GM12878 (cell line): ENCODE measurements around the gene COA1. TPM values are rescaled to one million over a fixed set of nuclear protein-coding genes. Genes with fewer than 3 reads are reported as not detected.

ENCODE experiments used
- ATAC-seq: fragments of 200-7000 bp; cut with Tn5 transposase; 3 replicates; pipeline ENCODE4 v1.9.1; 2020; ENCODE audit warnings: mild to moderate bottlenecking, moderate library complexity
- BruUV-seq: library from RNA; stranded (reverse); fragments of 400-500 nt; replicated peaks from 2 replicates; lab custom pipeline; 2021; lab: Mats Ljungman, UMichigan
- CTCF ChIA-PET: fragments of 300-600 bp; sonication (Branson Sonifier 250); formaldehyde crosslinking; extraction: SDS; loops from one replicate; lab custom pipeline; 2021; ENCODE audit warnings: inconsistent platforms; lab: Yijun Ruan, JAX
- POLR2A ChIA-PET: fragments of 350-600 bp; formaldehyde crosslinking; extraction: SDS; loops from one replicate; lab custom pipeline; 2021; ENCODE audit warnings: inconsistent platforms; lab: Charles Lee
- RAD21 ChIA-PET: fragments of 300-600 bp; sonication (Branson Sonifier 250); formaldehyde crosslinking; loops from one replicate; lab custom pipeline; 2023; ENCODE audit warnings: antibody characterized with exemption; ENCODE audit not compliant: unreplicated experiment; lab: Charles Lee
- SMC1A ChIA-PET: fragments of 300-600 bp; sonication (Branson Sonifier 250); formaldehyde crosslinking; loops from one replicate; lab custom pipeline; 2023; ENCODE audit not compliant: unreplicated experiment, uncharacterized antibody; lab: Charles Lee
- DNase-seq: peaks from one replicate; pipeline ENCODE4 v3.0.0-alpha.2; 2011; ENCODE audit warnings: low read depth, low spot score
- FAIRE-seq: peaks from 3 replicates; lab custom pipeline; 2011; peaks lifted over from hg19 to GRCh38; lab: Jason Lieb, UNC
- H2AFZ ChIP-seq: 2 replicates; pipeline ENCODE4 v1.6.0; 2011; ENCODE audit warnings: low read depth, low read length, control low read depth; ENCODE audit not compliant: control insufficient read depth
- H3K27ac ChIP-seq: 2 replicates; pipeline ENCODE4 v1.5.1; 2011; ENCODE audit warnings: control low read depth; ENCODE audit not compliant: control insufficient read depth, insufficient read depth
- H3K27me3 ChIP-seq, 2 experiments: replicated peaks in 1 of 2; 2 replicates each; pipeline versions ENCODE4 v1.6.0 to v1.6.1; 2011; ENCODE audit warnings: low read length in 1 of 2; ENCODE audit not compliant: control insufficient read depth in 2 of 2, insufficient read depth in 2 of 2
- H3K36me3 ChIP-seq, 2 experiments: 2 replicates each; pipeline ENCODE4 v1.5.1; 2011; ENCODE audit warnings: low read length in 1 of 2; ENCODE audit not compliant: control insufficient read depth in 2 of 2, insufficient read depth in 2 of 2
- H3K4me1 ChIP-seq: 2 replicates; pipeline ENCODE4 v1.6.1; 2011; ENCODE audit warnings: mild to moderate bottlenecking, low read length, moderate library complexity, mixed read lengths; ENCODE audit not compliant: control insufficient read depth, insufficient read depth
- H3K4me2 ChIP-seq: 2 replicates; pipeline ENCODE4 v1.6.0; 2011; ENCODE audit warnings: control low read depth; ENCODE audit not compliant: control insufficient read depth, insufficient read depth
- H3K4me3 ChIP-seq: fragments of 200-600 bp; sonication (generic); 2 replicates; pipeline ENCODE4 v1.5.1; 2016
- H3K79me2 ChIP-seq: 2 replicates; pipeline ENCODE4 v1.6.0; 2011; ENCODE audit warnings: low read length; ENCODE audit not compliant: control insufficient read depth, insufficient read depth
- H3K9ac ChIP-seq: 2 replicates; pipeline ENCODE4 v1.8.0; 2011; ENCODE audit warnings: low read length, control low read depth, mixed read lengths; ENCODE audit not compliant: control insufficient read depth, insufficient read depth
- H3K9me3 ChIP-seq: replicated peaks from 3 replicates; pipeline ENCODE4 v1.5.1; 2011; ENCODE audit warnings: mild to moderate bottlenecking, low read length; ENCODE audit not compliant: control insufficient read depth, insufficient read depth
- H4K20me1 ChIP-seq: 2 replicates; pipeline ENCODE4 v1.6.0; 2011; ENCODE audit not compliant: control insufficient read depth, insufficient read depth
- ASH2L ChIP-seq: fragments of 300-600, 200-600 bp; sonication (generic); IDR thresholded peaks from 2 replicates; pipeline ENCODE4 v1.6.1; 2017; ENCODE audit warnings: low read depth, mild to moderate bottlenecking, borderline replicate concordance
- EZH2 ChIP-seq: IDR thresholded peaks from 2 replicates; pipeline ENCODE4 v1.6.1; 2012; ENCODE audit warnings: low read depth, mild to moderate bottlenecking, control low read depth, inconsistent platforms, low read length, borderline replicate concordance; ENCODE audit not compliant: control insufficient read depth
- NFXL1 ChIP-seq: fragments of 450-650 bp; IDR thresholded peaks from 2 replicates; pipeline ENCODE4 v1.6.1; 2017; ENCODE audit warnings: antibody characterized with exemption, mild to moderate bottlenecking, borderline replicate concordance
- SMC3 ChIP-seq: IDR thresholded peaks from 2 replicates; pipeline ENCODE4 v1.6.1; 2011; ENCODE audit warnings: low read length, improper control_type of control experiment, borderline replicate concordance
- ZNF384 ChIP-seq: IDR thresholded peaks from 2 replicates; pipeline ENCODE4 v1.6.1; 2012; ENCODE audit warnings: low read depth, mild to moderate bottlenecking, low read length, improper control_type of control experiment, borderline replicate concordance
- WGBS: methylation state at CpG from one replicate; pipeline ENCODE4 v1.1.6; 2016; ENCODE audit warnings: low lambda C conversion rate; ENCODE audit not compliant: insufficient replicate concordance, insufficient coverage; ENCODE audit errors: missing lambda C conversion rate; 5-methylcytosine and 5-hydroxymethylcytosine counted together
- in situ Hi-C: fragments of 300-500 bp; cut with MboI; formaldehyde crosslinking; loops from 9 replicates; pipeline ENCODE4 v1.14.3; 2018; ENCODE audit warnings: mixed read lengths
- intact Hi-C: fragments of 100-400 bp; cut with micrococcal nuclease; formaldehyde crosslinking; loops from one replicate; pipeline ENCODE4 v1.14.2; 2022; ENCODE audit not compliant: unreplicated experiment
- polyA plus RNA-seq, 11 experiments: library from polyadenylated mRNA; depleted of rRNA in 4 of 11; unstranded in 6 of 11; stranded (reverse) in 5 of 11; fragments of >200 nt; fragmentation: Nextera tagmentation in 4 of 11; fragmentation: Illumina TruSeq in 1 of 11; extraction: Ambion mirVana in 4 of 11; extraction: Trizol in 1 of 11; gene quantifications; 1 replicate in 1 of 11; 2 replicates in 10 of 11; pipeline versions ENCODE4 v1.2.1 to v1.2.3, GENCODE V29; 2011 to 2016; ENCODE audit warnings: inconsistent platforms in 2 of 11, missing spikeins in 2 of 11, low read depth in 1 of 11
- total RNA-seq, 4 experiments: library from RNA; depleted of rRNA in 3 of 4; stranded (reverse); fragments of >200 nt in 3 of 4; fragmentation: Illumina TruSeq in 1 of 4; extraction: Trizol in 1 of 4; gene quantifications; 2 replicates each; pipeline versions ENCODE4 v1.2.1 to v1.2.3, GENCODE V29; 2013 to 2021
- TF ChIP-seq, protein P1 (sequence below): fragments of 450-650 bp; IDR thresholded peaks from 2 replicates; pipeline ENCODE4 v1.6.1; 2017; ENCODE audit warnings: borderline replicate concordance
- TF ChIP-seq, protein P2 (sequence below): fragments of 450-650 bp; IDR thresholded peaks from 2 replicates; pipeline ENCODE4 v1.6.1; 2018; ENCODE audit warnings: mild to moderate bottlenecking, low read depth, moderate library complexity; ENCODE audit not compliant: partially characterized antibody
- TF ChIP-seq, protein P3 (sequence below): IDR thresholded peaks from 2 replicates; pipeline ENCODE4 v1.6.1; 2011; ENCODE audit warnings: borderline replicate concordance, low read depth, mild to moderate bottlenecking, moderate library complexity, low read length; ENCODE audit not compliant: insufficient read depth, poor library complexity, severe bottlenecking
- TF ChIP-seq, protein P4 (sequence below): fragments of 450-650 bp; IDR thresholded peaks from 2 replicates; pipeline ENCODE4 v1.6.1; 2016; ENCODE audit warnings: mild to moderate bottlenecking
- TF ChIP-seq, protein P5 (sequence below): fragments of 150-350 bp; IDR thresholded peaks from 2 replicates; pipeline ENCODE4 v1.6.1; 2016; ENCODE audit warnings: low read depth, low read length

The COA1 gene
- total and polyA plus RNA-seq, 10 of the 15 experiments (the other 5 are each of a cell fraction or from before 2014, with no cell fraction given): 83.1 to 258 (median 111) TPM

DNA sequence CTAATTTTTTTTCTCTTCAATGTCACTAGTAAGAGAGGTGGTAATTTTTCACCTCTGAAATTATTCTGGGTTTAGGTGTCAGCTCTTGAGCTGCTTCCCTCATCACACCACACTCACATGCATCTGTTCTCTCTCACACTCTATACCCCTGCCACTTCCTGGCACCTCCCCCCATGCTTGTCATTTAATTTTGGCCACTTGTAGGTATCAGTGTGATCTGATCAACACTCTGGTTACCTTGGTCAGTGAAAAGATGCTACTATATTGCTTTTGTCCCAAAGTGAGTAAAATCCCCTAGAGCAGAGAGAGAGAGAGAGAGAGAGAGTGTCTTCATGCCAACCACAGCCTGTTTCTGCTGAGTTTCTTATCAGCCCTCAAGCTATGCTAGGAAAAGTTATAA, 103.9 kb downstream of the COA1 start (continued):
- 0 out of 2 replicates have a peak, but pooled peaks have one; percentile 18 for TF ChIP-seq ZNF384

DNA sequence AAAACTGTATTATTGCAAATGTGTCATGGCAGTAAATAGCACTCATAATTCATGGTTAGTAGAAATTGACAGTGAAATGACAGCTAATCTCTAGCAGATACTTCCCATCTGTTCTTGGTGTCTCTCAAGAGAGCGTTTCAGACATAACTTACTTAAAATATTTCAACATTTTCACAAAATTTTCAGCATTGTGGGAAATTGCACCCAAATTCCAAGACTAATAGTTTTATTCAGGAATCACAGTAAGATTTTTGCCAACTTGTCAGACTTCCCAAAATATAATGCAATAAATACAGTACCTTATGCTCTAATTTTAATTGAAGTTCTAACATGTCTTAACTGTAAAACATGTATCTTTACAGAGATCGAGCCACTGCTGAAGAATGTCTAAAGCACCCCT, 105.2 kb downstream of the COA1 start:
- no peak overlapping the region for H3K9ac ChIP-seq
- intact Hi-C loops (loop anchor here (2.0 kb wide), 1 partner anchor 37 kb away; no protein-coding TSS in a partner anchor), in situ Hi-C loops (no loop called here)
- SMC1A ChIA-PET: interaction anchor here (1.0 to 1.4 kb wide), 3 partner anchors 26 to 77 kb away, joined by 3 to 8 read pairs (median 4); no protein-coding TSS in a partner anchor
- CTCF ChIA-PET: interaction anchor here (1.2 kb wide), 1 partner anchor 42 kb away, joined by 7 read pairs; the partner anchor contains the start of gene STK17A
- TF ChIP-seq NFXL1: no peak
- TF ChIP-seq, protein P1, sequence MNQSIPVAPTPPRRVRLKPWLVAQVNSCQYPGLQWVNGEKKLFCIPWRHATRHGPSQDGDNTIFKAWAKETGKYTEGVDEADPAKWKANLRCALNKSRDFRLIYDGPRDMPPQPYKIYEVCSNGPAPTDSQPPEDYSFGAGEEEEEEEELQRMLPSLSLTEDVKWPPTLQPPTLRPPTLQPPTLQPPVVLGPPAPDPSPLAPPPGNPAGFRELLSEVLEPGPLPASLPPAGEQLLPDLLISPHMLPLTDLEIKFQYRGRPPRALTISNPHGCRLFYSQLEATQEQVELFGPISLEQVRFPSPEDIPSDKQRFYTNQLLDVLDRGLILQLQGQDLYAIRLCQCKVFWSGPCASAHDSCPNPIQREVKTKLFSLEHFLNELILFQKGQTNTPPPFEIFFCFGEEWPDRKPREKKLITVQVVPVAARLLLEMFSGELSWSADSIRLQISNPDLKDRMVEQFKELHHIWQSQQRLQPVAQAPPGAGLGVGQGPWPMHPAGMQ: no peak
- TF ChIP-seq, protein P2, sequence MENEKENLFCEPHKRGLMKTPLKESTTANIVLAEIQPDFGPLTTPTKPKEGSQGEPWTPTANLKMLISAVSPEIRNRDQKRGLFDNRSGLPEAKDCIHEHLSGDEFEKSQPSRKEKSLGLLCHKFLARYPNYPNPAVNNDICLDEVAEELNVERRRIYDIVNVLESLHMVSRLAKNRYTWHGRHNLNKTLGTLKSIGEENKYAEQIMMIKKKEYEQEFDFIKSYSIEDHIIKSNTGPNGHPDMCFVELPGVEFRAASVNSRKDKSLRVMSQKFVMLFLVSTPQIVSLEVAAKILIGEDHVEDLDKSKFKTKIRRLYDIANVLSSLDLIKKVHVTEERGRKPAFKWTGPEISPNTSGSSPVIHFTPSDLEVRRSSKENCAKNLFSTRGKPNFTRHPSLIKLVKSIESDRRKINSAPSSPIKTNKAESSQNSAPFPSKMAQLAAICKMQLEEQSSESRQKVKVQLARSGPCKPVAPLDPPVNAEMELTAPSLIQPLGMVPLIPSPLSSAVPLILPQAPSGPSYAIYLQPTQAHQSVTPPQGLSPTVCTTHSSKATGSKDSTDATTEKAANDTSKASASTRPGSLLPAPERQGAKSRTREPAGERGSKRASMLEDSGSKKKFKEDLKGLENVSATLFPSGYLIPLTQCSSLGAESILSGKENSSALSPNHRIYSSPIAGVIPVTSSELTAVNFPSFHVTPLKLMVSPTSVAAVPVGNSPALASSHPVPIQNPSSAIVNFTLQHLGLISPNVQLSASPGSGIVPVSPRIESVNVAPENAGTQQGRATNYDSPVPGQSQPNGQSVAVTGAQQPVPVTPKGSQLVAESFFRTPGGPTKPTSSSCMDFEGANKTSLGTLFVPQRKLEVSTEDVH: no peak
- TF ChIP-seq EZH2: no peak
- TF ChIP-seq ASH2L: no peak
- TF ChIP-seq SMC3: no peak
- TF ChIP-seq, protein P3, sequence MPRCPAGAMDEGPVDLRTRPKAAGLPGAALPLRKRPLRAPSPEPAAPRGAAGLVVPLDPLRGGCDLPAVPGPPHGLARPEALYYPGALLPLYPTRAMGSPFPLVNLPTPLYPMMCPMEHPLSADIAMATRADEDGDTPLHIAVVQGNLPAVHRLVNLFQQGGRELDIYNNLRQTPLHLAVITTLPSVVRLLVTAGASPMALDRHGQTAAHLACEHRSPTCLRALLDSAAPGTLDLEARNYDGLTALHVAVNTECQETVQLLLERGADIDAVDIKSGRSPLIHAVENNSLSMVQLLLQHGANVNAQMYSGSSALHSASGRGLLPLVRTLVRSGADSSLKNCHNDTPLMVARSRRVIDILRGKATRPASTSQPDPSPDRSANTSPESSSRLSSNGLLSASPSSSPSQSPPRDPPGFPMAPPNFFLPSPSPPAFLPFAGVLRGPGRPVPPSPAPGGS: no peak
- TF ChIP-seq, protein P4, sequence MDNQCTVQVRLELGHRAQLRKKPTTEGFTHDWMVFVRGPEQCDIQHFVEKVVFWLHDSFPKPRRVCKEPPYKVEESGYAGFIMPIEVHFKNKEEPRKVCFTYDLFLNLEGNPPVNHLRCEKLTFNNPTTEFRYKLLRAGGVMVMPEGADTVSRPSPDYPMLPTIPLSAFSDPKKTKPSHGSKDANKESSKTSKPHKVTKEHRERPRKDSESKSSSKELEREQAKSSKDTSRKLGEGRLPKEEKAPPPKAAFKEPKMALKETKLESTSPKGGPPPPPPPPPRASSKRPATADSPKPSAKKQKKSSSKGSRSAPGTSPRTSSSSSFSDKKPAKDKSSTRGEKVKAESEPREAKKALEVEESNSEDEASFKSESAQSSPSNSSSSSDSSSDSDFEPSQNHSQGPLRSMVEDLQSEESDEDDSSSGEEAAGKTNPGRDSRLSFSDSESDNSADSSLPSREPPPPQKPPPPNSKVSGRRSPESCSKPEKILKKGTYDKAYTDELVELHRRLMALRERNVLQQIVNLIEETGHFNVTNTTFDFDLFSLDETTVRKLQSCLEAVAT: no peak
- TF ChIP-seq, protein P5, sequence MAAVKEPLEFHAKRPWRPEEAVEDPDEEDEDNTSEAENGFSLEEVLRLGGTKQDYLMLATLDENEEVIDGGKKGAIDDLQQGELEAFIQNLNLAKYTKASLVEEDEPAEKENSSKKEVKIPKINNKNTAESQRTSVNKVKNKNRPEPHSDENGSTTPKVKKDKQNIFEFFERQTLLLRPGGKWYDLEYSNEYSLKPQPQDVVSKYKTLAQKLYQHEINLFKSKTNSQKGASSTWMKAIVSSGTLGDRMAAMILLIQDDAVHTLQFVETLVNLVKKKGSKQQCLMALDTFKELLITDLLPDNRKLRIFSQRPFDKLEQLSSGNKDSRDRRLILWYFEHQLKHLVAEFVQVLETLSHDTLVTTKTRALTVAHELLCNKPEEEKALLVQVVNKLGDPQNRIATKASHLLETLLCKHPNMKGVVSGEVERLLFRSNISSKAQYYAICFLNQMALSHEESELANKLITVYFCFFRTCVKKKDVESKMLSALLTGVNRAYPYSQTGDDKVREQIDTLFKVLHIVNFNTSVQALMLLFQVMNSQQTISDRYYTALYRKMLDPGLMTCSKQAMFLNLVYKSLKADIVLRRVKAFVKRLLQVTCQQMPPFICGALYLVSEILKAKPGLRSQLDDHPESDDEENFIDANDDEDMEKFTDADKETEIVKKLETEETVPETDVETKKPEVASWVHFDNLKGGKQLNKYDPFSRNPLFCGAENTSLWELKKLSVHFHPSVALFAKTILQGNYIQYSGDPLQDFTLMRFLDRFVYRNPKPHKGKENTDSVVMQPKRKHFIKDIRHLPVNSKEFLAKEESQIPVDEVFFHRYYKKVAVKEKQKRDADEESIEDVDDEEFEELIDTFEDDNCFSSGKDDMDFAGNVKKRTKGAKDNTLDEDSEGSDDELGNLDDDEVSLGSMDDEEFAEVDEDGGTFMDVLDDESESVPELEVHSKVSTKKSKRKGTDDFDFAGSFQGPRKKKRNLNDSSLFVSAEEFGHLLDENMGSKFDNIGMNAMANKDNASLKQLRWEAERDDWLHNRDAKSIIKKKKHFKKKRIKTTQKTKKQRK: no peak
- H2AFZ ChIP-seq: no peak overlapping the region
- peaks cover 4 to 33% of the 10 kb centered on the region in 2 experiments for H3K36me3 ChIP-seq
- DNase-seq: no peak
- H3K27me3 ChIP-seq: no peaks in the 10 kb centered on the region
- H3K27ac ChIP-seq: no peak overlapping the region
- BruUV-seq: no TSS peak
- H3K9me3 ChIP-seq: no peaks in the 10 kb centered on the region
- no peak for FAIRE-seq
- POLR2A ChIA-PET: no interaction called here
- H4K20me1 ChIP-seq: no peaks in the 10 kb centered on the region; the same call in 1 of the 2 replicates
- H3K79me2 ChIP-seq: peaks cover 58% of the 10 kb centered on the region
- peaks cover 28% of the 10 kb centered on the region for H3K4me1 ChIP-seq
- WGBS: 21% methylated on average over 2 of the region's 2 CpGs
- H3K4me3 ChIP-seq: no peak overlapping the region
- no peak overlapping the region for H3K4me2 ChIP-seq
- ATAC-seq: no peak
- RAD21 ChIA-PET: no interaction called here
